GM23338 (cell line): ENCODE data around the gene LACC1. TPM values are rescaled to one million over a fixed set of nuclear protein-coding genes. Genes with fewer than 3 reads are reported as not detected.

Source experiments
- ATAC-seq: fragments of 200-7000 bp; cut with Tn5 transposase; 3 replicates; pipeline ENCODE4 v1.9.1; 2020
- DNase-seq: peaks from one replicate; pipeline ENCODE4 v3.0.0-alpha.2; 2015; ENCODE audit warnings: low spot score
- H2AFZ ChIP-seq: fragments of 200-600 bp; sonication (generic); 2 replicates; pipeline ENCODE4 v1.8.0; 2016; ENCODE audit warnings: antibody characterized with exemption, mild to moderate bottlenecking, moderate library complexity
- H3F3A ChIP-seq: fragments of 200-600 bp; sonication (generic); replicated peaks from 2 replicates; pipeline ENCODE4 v1.8.0; 2017; ENCODE audit warnings: antibody characterized with exemption, mixed run types, low read depth
- H3K27ac ChIP-seq: fragments of 200-600 bp; sonication (generic); 2 replicates; pipeline ENCODE4 v1.6.1; 2016; ENCODE audit warnings: low read depth
- H3K27me3 ChIP-seq: fragments of 200-600 bp; sonication (generic); 2 replicates; pipeline ENCODE4 v1.8.0; 2016; ENCODE audit warnings: mild to moderate bottlenecking, mixed run types, moderate library complexity; ENCODE audit not compliant: insufficient read depth
- H3K36me3 ChIP-seq: fragments of 200-600 bp; sonication (generic); 2 replicates; pipeline ENCODE4 v1.8.0; 2016; ENCODE audit warnings: mild to moderate bottlenecking; ENCODE audit not compliant: insufficient read depth
- H3K4me1 ChIP-seq: fragments of 200-600 bp; sonication (generic); 2 replicates; pipeline ENCODE4 v1.8.0; 2016; ENCODE audit warnings: mild to moderate bottlenecking, moderate library complexity; ENCODE audit not compliant: insufficient read depth
- H3K4me2 ChIP-seq: fragments of 200-600 bp; sonication (generic); 2 replicates; pipeline ENCODE4 v1.7.1; 2017; ENCODE audit warnings: mixed run types
- H3K4me3 ChIP-seq: fragments of 200-600 bp; sonication (generic); 2 replicates; pipeline ENCODE4 v1.6.1; 2016; ENCODE audit warnings: mixed run types
- H3K79me2 ChIP-seq: fragments of 200-600 bp; sonication (generic); replicated peaks from 2 replicates; pipeline ENCODE4 v1.8.0; 2017; ENCODE audit warnings: mild to moderate bottlenecking; ENCODE audit not compliant: insufficient read depth
- H3K9me2 ChIP-seq: fragments of 200-600 bp; sonication (generic); 2 replicates; pipeline ENCODE4 v1.8.0; 2017; ENCODE audit not compliant: insufficient read depth
- H4K20me1 ChIP-seq: fragments of 200-600 bp; sonication (generic); replicated peaks from 2 replicates; pipeline ENCODE4 v1.8.0; 2017; ENCODE audit warnings: mild to moderate bottlenecking; ENCODE audit not compliant: insufficient read depth
- H3K27ac Mint-ChIP-seq: 2 replicates; pipeline ENCODE4 v1.8.0; 2020; ENCODE audit warnings: inconsistent platforms, mild to moderate bottlenecking, moderate library complexity, mixed read lengths
- H3K27me3 Mint-ChIP-seq: 3 replicates; pipeline ENCODE4 v1.8.0; 2022; ENCODE audit warnings: low read depth, mild to moderate bottlenecking, moderate library complexity, mixed read lengths, inconsistent platforms; ENCODE audit not compliant: insufficient read depth, poor library complexity
- H3K36me3 Mint-ChIP-seq: 3 replicates; pipeline ENCODE4 v1.8.0; 2021; ENCODE audit warnings: low read depth, mild to moderate bottlenecking, inconsistent platforms, moderate library complexity, mixed read lengths
- H3K4me1 Mint-ChIP-seq: 3 replicates; pipeline ENCODE4 v1.8.0; 2020; ENCODE audit warnings: mild to moderate bottlenecking, inconsistent platforms, mixed read lengths
- H3K4me3 Mint-ChIP-seq: 3 replicates; pipeline ENCODE4 v1.8.0; 2021; ENCODE audit warnings: moderate library complexity, mild to moderate bottlenecking, inconsistent platforms, mixed read lengths
- H3K9me3 Mint-ChIP-seq: 3 replicates; pipeline ENCODE4 v1.8.0; 2020; ENCODE audit warnings: moderate library complexity, mild to moderate bottlenecking, inconsistent platforms, mixed read lengths
- CREB1 ChIP-seq: fragments of 250-450 bp; sonication (Bioruptor Pico); IDR thresholded peaks from 2 replicates; pipeline ENCODE4 v1.5.0; 2020; ENCODE audit warnings: low read depth, mild to moderate bottlenecking, moderate library complexity
- EZH2 ChIP-seq: fragments of 200-600 bp; sonication (generic); IDR thresholded peaks from one replicate; pipeline ENCODE4 v1.8.0; 2017; ENCODE audit warnings: antibody characterized with exemption, mild to moderate bottlenecking, low read depth; ENCODE audit not compliant: unreplicated experiment
- EZH2phosphoT487 ChIP-seq: fragments of 200-600 bp; sonication (generic); IDR thresholded peaks from one replicate; pipeline ENCODE4 v1.8.1; 2018; ENCODE audit warnings: antibody characterized with exemption; ENCODE audit not compliant: unreplicated experiment
- JUNB ChIP-seq: IDR thresholded peaks from one replicate; pipeline ENCODE4 v1.6.1; 2016; ENCODE audit warnings: antibody characterized with exemption; ENCODE audit not compliant: unreplicated experiment
- NANOG ChIP-seq: IDR thresholded peaks from 2 replicates; pipeline ENCODE4 v1.6.1; 2016; ENCODE audit warnings: antibody characterized with exemption, borderline replicate concordance
- POLR2AphosphoS5 ChIP-seq: IDR thresholded peaks from 2 replicates; pipeline ENCODE4 v1.6.1; 2016; ENCODE audit warnings: antibody characterized with exemption, low read depth
- STAT1 ChIP-seq: IDR thresholded peaks from one replicate; pipeline ENCODE4 v1.6.1; 2016; ENCODE audit warnings: antibody characterized with exemption; ENCODE audit not compliant: unreplicated experiment
- ZNF114 ChIP-seq: fragments of 250-450 bp; sonication (Bioruptor Pico); IDR thresholded peaks from 2 replicates; pipeline ENCODE4 v1.5.0; 2020; ENCODE audit warnings: mild to moderate bottlenecking, moderate library complexity
- ZNF331 ChIP-seq: fragments of 250-450 bp; sonication (Bioruptor Pico); IDR thresholded peaks from 2 replicates; pipeline ENCODE4 v1.5.0; 2020; ENCODE audit warnings: low read depth, mild to moderate bottlenecking, moderate library complexity
- polyA plus RNA-seq: library from polyadenylated mRNA; unstranded; fragments of >200 nt; fragmentation: Nextera tagmentation; extraction: Ambion mirVana; gene quantifications from 2 replicates; pipeline ENCODE4 v1.2.1, GENCODE V29; 2016
- total RNA-seq: library from RNA; depleted of rRNA; stranded (reverse); fragments of >200 nt; shearing (Covaris generic); gene quantifications from 2 replicates; pipeline ENCODE4 v1.2.3, GENCODE V29; 2014
- TF ChIP-seq, protein P1 (sequence below): IDR thresholded peaks from 2 replicates; pipeline ENCODE4 v1.6.1; 2016; ENCODE audit warnings: antibody characterized with exemption
- TF ChIP-seq, protein P2 (sequence below): fragments of 250-450 bp; sonication (Bioruptor Pico); IDR thresholded peaks from 2 replicates; pipeline ENCODE4 v1.5.0; 2020; ENCODE audit warnings: mild to moderate bottlenecking, moderate library complexity
- TF ChIP-seq, protein P3 (sequence below), 2 experiments: fragments of 200-600 bp in 1 of 2; sonication (generic) in 1 of 2; conservative IDR thresholded peaks; 2 replicates each; pipeline versions ENCODE4 v1.5.1 to v1.6.1; 2016 to 2017; ENCODE audit warnings: antibody characterized with exemption in 2 of 2, low read depth in 2 of 2, mild to moderate bottlenecking in 2 of 2, moderate library complexity in 1 of 2

The LACC1 gene
- total and polyA plus RNA-seq, 2 experiments from 2014 or later: 4.4 to 4.6 TPM

DNA sequence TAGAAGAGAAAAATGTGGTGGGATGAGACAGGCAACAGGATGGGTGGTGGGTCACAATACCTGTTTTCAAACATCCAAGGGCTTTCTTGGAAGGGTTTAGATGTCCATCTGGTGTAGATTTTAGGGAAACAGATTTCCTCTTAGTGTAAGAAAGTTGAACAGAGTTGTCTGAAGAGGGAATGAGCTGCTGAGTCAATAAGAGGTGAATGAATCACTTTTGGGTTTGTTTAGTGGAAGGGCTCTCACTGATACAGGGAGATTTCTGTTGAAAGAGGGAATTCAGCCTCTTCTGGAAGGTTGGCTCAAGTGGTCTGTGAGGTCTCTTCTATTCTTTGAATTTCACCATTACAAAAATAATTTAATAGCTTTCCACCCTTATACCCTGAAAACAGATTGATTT, 54.6 kb downstream of the LACC1 start:
- no peak overlapping the region for H3K4me3 Mint-ChIP-seq
- no peak for ATAC-seq
- TF ChIP-seq ZNF331 (CRISPR knock-in tag) (no peak), POLR2AphosphoS5 (no peak), EZH2 (no peak), JUNB (no peak), CREB1 (CRISPR knock-in tag) (no peak), STAT1 (no peak), ZNF114 (CRISPR knock-in tag) (no peak), NANOG (no peak), EZH2phosphoT487 (no peak)
- TF ChIP-seq, protein P1, sequence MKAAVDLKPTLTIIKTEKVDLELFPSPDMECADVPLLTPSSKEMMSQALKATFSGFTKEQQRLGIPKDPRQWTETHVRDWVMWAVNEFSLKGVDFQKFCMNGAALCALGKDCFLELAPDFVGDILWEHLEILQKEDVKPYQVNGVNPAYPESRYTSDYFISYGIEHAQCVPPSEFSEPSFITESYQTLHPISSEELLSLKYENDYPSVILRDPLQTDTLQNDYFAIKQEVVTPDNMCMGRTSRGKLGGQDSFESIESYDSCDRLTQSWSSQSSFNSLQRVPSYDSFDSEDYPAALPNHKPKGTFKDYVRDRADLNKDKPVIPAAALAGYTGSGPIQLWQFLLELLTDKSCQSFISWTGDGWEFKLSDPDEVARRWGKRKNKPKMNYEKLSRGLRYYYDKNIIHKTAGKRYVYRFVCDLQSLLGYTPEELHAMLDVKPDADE: no peak
- TF ChIP-seq, protein P2, sequence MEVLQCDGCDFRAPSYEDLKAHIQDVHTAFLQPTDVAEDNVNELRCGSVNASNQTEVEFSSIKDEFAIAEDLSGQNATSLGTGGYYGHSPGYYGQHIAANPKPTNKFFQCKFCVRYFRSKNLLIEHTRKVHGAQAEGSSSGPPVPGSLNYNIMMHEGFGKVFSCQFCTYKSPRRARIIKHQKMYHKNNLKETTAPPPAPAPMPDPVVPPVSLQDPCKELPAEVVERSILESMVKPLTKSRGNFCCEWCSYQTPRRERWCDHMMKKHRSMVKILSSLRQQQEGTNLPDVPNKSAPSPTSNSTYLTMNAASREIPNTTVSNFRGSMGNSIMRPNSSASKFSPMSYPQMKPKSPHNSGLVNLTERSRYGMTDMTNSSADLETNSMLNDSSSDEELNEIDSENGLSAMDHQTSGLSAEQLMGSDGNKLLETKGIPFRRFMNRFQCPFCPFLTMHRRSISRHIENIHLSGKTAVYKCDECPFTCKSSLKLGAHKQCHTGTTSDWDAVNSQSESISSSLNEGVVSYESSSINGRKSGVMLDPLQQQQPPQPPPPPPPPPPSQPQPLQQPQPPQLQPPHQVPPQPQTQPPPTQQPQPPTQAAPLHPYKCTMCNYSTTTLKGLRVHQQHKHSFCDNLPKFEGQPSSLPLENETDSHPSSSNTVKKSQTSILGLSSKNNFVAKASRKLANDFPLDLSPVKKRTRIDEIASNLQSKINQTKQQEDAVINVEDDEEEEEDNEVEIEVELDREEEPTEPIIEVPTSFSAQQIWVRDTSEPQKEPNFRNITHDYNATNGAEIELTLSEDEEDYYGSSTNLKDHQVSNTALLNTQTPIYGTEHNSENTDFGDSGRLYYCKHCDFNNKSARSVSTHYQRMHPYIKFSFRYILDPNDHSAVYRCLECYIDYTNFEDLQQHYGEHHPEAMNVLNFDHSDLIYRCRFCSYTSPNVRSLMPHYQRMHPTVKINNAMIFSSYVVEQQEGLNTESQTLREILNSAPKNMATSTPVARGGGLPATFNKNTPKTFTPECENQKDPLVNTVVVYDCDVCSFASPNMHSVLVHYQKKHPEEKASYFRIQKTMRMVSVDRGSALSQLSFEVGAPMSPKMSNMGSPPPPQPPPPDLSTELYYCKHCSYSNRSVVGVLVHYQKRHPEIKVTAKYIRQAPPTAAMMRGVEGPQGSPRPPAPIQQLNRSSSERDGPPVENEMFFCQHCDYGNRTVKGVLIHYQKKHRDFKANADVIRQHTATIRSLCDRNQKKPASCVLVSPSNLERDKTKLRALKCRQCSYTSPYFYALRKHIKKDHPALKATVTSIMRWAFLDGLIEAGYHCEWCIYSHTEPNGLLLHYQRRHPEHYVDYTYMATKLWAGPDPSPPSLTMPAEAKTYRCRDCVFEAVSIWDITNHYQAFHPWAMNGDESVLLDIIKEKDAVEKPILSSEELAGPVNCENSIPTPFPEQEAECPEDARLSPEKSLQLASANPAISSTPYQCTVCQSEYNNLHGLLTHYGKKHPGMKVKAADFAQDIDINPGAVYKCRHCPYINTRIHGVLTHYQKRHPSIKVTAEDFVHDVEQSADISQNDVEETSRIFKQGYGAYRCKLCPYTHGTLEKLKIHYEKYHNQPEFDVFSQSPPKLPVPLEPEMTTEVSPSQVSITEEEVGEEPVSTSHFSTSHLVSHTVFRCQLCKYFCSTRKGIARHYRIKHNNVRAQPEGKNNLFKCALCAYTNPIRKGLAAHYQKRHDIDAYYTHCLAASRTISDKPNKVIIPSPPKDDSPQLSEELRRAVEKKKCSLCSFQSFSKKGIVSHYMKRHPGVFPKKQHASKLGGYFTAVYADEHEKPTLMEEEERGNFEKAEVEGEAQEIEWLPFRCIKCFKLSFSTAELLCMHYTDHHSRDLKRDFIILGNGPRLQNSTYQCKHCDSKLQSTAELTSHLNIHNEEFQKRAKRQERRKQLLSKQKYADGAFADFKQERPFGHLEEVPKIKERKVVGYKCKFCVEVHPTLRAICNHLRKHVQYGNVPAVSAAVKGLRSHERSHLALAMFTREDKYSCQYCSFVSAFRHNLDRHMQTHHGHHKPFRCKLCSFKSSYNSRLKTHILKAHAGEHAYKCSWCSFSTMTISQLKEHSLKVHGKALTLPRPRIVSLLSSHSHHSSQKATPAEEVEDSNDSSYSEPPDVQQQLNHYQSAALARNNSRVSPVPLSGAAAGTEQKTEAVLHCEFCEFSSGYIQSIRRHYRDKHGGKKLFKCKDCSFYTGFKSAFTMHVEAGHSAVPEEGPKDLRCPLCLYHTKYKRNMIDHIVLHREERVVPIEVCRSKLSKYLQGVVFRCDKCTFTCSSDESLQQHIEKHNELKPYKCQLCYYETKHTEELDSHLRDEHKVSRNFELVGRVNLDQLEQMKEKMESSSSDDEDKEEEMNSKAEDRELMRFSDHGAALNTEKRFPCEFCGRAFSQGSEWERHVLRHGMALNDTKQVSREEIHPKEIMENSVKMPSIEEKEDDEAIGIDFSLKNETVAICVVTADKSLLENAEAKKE (CRISPR knock-in tag): no peak
- TF ChIP-seq, protein P3, sequence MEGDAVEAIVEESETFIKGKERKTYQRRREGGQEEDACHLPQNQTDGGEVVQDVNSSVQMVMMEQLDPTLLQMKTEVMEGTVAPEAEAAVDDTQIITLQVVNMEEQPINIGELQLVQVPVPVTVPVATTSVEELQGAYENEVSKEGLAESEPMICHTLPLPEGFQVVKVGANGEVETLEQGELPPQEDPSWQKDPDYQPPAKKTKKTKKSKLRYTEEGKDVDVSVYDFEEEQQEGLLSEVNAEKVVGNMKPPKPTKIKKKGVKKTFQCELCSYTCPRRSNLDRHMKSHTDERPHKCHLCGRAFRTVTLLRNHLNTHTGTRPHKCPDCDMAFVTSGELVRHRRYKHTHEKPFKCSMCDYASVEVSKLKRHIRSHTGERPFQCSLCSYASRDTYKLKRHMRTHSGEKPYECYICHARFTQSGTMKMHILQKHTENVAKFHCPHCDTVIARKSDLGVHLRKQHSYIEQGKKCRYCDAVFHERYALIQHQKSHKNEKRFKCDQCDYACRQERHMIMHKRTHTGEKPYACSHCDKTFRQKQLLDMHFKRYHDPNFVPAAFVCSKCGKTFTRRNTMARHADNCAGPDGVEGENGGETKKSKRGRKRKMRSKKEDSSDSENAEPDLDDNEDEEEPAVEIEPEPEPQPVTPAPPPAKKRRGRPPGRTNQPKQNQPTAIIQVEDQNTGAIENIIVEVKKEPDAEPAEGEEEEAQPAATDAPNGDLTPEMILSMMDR (conservative IDR thresholded peaks at IDR 0.05; ENCODE audit: low read depth in 2 of 2): no peak

More for the DNA sequence above, 54.6 kb downstream of the LACC1 start:
- no peak overlapping the region for H3K4me3 ChIP-seq
- no peak overlapping the region for H2AFZ ChIP-seq
- H3K4me1 ChIP-seq: no peaks in the 10 kb centered on the region
- H3K79me2 ChIP-seq: no peaks in the 10 kb centered on the region
- H3K9me2 ChIP-seq: no peaks in the 10 kb centered on the region
- H3K36me3 ChIP-seq: no peaks in the 10 kb centered on the region
- H3K27ac ChIP-seq: no peak overlapping the region
- 0 out of 3 replicates have a peak, but pooled peaks cover 2% of the 10 kb centered on the region for H3K36me3 Mint-ChIP-seq
- no peaks in the 10 kb centered on the region for H4K20me1 ChIP-seq
- H3K4me1 Mint-ChIP-seq: peaks cover 2% of the 10 kb centered on the region; the same call in 1 of the 3 replicates
- H3K27ac Mint-ChIP-seq: no peak overlapping the region
- DNase-seq: no peak
- no peaks in the 10 kb centered on the region for H3F3A ChIP-seq
- no peaks in the 10 kb centered on the region for H3K27me3 Mint-ChIP-seq
- no peak overlapping the region for H3K4me2 ChIP-seq
- H3K9me3 Mint-ChIP-seq: 0 out of 3 replicates have a peak, but pooled peaks cover 4% of the 10 kb centered on the region
- no peaks in the 10 kb centered on the region for H3K27me3 ChIP-seq
